K562 (cell line): ENCODE data around the gene SARS1. TPM values are rescaled to one million over a fixed set of nuclear protein-coding genes. Genes with fewer than 3 reads are reported as not detected.

ENCODE experiments used
- CXXC5 ChIP-seq: fragments of 250-450 bp; sonication (Bioruptor Pico); IDR thresholded peaks from 2 replicates; pipeline ENCODE4 v1.8.0; 2022; ENCODE audit warnings: inconsistent platforms, mild to moderate bottlenecking, moderate library complexity
- LCOR ChIP-seq: sonication (generic); formaldehyde crosslinking; IDR thresholded peaks from 2 replicates; pipeline ENCODE4 v1.8.0; 2022; ENCODE audit warnings: mild to moderate bottlenecking, missing genetic modification reagents
- POLR2G ChIP-seq: fragments of 200-400 bp; formaldehyde crosslinking; IDR thresholded peaks from 2 replicates; pipeline ENCODE4 v1.6.1; 2017; ENCODE audit warnings: low read depth, mild to moderate bottlenecking, antibody characterized with exemption, low read length, moderate library complexity
- RCOR1 ChIP-seq, 2 experiments: IDR thresholded peaks; 2 replicates each; pipeline ENCODE4 v1.6.1; 2012; ENCODE audit warnings: low read depth in 2 of 2, low read length in 2 of 2, borderline replicate concordance in 1 of 2, improper control_type of control experiment in 1 of 2
- polyA plus RNA-seq, 8 experiments: library from polyadenylated mRNA; depleted of rRNA in 4 of 8; stranded (reverse) in 5 of 8; unstranded in 3 of 8; fragments of >200 nt; fragmentation: Nextera tagmentation in 2 of 8; fragmentation: Illumina TruSeq in 1 of 8; extraction: Ambion mirVana in 2 of 8; extraction: Trizol in 1 of 8; gene quantifications; 2 replicates each; pipeline versions ENCODE4 v1.2.1 to v1.2.3, GENCODE V29; 2011 to 2014; ENCODE audit warnings: inconsistent platforms in 1 of 8, missing spikeins in 1 of 8
- total RNA-seq, 7 experiments: library from RNA; depleted of rRNA in 6 of 7; stranded (reverse); fragments of >200 nt in 6 of 7; fragmentation: Illumina TruSeq in 2 of 7; extraction: Trizol in 2 of 7; gene quantifications; 2 replicates each; pipeline versions ENCODE4 v1.2.1 to v1.2.3, GENCODE V29; 2011 to 2021; ENCODE audit warnings: low replicate concordance in 1 of 7
- TF ChIP-seq, protein P1 (sequence below): fragments of 450-650 bp; IDR thresholded peaks from 2 replicates; pipeline ENCODE4 v1.6.1; 2018; ENCODE audit not compliant: partially characterized antibody
- TF ChIP-seq, protein P2 (sequence below): IDR thresholded peaks from 2 replicates; pipeline ENCODE4 v1.6.1; 2011; ENCODE audit warnings: borderline replicate concordance, low read depth, mild to moderate bottlenecking, moderate library complexity, low read length; ENCODE audit not compliant: insufficient read depth, poor library complexity, severe bottlenecking
- TF ChIP-seq, protein P3 (sequence below): fragments of 250-450 bp; sonication (Bioruptor Pico); IDR thresholded peaks from 2 replicates; pipeline ENCODE4 v1.8.0; 2022; ENCODE audit warnings: moderate library complexity, mild to moderate bottlenecking, inconsistent platforms
- TF ChIP-seq, protein P4 (sequence below): fragments of 450-650 bp; conservative IDR thresholded peaks from 2 replicates; pipeline ENCODE4 v1.6.1; 2016; ENCODE audit warnings: missing genetic modification characterization, low read depth, mild to moderate bottlenecking, control low read depth, missing compliant biosample characterization

SARS1 gene
- total and polyA plus RNA-seq, 9 of the 15 experiments (the other 6 are each of a cell fraction or from before 2014, with no cell fraction given) = 221 to 623 (median 254) TPM

DNA sequence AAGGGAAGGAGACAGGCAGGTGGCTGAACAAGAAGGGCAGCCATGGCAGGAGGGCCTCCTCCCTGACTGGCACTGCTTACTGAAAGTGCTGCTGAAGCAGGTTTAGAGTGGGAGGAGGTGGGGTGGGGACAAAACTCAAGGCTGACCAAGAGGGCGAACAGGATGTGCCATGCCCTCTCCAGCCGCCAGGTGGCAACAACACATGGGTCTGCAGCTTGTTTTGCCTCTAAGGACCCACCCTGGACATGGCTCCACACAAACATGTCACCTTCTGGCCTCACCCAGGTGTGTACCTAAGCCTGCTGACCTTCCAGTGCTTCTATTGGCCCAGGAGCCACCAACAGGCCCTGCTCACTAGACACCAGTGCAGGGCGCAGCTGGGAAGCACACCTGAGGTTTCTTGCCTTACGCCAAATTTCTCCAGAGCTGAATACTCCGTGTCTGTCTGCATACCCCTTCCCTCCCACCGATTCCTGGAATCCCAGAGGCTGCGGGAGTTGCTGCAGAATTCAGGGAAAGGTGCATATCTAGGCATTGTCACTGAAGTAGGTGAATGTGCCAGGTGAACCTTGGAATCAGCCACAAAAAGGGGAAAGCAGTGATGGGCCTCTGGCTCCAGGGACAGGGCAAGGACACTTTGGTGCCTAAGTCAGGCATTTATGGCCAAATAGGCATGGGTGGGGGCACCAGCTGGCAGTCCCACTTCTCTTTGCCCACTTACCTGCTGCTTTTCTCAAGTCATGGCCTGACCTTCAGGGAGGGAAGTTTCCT lies 63.9 kb downstream of the SARS1 start (continued):
- TF ChIP-seq, protein P1, sequence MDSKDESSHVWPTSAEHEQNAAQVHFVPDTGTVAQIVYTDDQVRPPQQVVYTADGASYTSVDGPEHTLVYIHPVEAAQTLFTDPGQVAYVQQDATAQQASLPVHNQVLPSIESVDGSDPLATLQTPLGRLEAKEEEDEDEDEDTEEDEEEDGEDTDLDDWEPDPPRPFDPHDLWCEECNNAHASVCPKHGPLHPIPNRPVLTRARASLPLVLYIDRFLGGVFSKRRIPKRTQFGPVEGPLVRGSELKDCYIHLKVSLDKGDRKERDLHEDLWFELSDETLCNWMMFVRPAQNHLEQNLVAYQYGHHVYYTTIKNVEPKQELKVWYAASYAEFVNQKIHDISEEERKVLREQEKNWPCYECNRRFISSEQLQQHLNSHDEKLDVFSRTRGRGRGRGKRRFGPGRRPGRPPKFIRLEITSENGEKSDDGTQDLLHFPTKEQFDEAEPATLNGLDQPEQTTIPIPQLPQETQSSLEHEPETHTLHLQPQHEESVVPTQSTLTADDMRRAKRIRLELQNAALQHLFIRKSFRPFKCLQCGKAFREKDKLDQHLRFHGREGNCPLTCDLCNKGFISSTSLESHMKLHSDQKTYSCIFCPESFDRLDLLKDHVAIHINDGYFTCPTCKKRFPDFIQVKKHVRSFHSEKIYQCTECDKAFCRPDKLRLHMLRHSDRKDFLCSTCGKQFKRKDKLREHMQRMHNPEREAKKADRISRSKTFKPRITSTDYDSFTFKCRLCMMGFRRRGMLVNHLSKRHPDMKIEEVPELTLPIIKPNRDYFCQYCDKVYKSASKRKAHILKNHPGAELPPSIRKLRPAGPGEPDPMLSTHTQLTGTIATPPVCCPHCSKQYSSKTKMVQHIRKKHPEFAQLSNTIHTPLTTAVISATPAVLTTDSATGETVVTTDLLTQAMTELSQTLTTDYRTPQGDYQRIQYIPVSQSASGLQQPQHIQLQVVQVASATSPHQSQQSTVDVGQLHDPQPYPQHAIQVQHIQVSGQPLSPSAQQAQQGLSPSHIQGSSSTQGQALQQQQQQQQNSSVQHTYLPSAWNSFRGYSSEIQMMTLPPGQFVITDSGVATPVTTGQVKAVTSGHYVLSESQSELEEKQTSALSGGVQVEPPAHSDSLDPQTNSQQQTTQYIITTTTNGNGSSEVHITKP = peak; percentile 20
- TF ChIP-seq, protein P2, sequence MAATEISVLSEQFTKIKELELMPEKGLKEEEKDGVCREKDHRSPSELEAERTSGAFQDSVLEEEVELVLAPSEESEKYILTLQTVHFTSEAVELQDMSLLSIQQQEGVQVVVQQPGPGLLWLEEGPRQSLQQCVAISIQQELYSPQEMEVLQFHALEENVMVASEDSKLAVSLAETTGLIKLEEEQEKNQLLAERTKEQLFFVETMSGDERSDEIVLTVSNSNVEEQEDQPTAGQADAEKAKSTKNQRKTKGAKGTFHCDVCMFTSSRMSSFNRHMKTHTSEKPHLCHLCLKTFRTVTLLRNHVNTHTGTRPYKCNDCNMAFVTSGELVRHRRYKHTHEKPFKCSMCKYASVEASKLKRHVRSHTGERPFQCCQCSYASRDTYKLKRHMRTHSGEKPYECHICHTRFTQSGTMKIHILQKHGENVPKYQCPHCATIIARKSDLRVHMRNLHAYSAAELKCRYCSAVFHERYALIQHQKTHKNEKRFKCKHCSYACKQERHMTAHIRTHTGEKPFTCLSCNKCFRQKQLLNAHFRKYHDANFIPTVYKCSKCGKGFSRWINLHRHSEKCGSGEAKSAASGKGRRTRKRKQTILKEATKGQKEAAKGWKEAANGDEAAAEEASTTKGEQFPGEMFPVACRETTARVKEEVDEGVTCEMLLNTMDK = peak; percentile 28
- 0 out of 2 replicates have a peak, but pooled peaks have one; percentile 18 for TF ChIP-seq CXXC5 (CRISPR knock-in tag)
- TF ChIP-seq, protein P3, sequence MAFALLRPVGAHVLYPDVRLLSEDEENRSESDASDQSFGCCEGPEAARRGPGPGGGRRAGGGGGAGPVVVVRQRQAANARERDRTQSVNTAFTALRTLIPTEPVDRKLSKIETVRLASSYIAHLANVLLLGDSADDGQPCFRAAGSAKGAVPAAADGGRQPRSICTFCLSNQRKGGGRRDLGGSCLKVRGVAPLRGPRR (CRISPR knock-in tag) = no peak
- TF ChIP-seq, protein P4, sequence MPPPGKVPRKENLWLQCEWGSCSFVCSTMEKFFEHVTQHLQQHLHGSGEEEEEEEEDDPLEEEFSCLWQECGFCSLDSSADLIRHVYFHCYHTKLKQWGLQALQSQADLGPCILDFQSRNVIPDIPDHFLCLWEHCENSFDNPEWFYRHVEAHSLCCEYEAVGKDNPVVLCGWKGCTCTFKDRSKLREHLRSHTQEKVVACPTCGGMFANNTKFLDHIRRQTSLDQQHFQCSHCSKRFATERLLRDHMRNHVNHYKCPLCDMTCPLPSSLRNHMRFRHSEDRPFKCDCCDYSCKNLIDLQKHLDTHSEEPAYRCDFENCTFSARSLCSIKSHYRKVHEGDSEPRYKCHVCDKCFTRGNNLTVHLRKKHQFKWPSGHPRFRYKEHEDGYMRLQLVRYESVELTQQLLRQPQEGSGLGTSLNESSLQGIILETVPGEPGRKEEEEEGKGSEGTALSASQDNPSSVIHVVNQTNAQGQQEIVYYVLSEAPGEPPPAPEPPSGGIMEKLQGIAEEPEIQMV (tag) = no peak
- TF ChIP-seq RCOR1 (IDR thresholded peaks at IDR 0.05; ENCODE audit: borderline replicate concordance in 1 of 2, low read depth in 2 of 2, low read length in 2 of 2) = peak in 1 of 2 experiments; percentile 53; a peak in 1 of 4 replicates
- 0 out of 2 replicates have a peak, but pooled peaks have one; percentile 23 for TF ChIP-seq POLR2G
- TF ChIP-seq LCOR (CRISPR knock-in tag) = no peak
